Skeletal muscle tissue (tissue), 4 donors: Measurements from ENCODE around the gene HMGB2. TPM values are rescaled to one million over a fixed set of nuclear protein-coding genes. Genes with fewer than 3 reads are reported as not detected.

Experiments used
- H3K27ac ChIP-seq: one replicate; pipeline ENCODE4 v1.7.0; 2013; ENCODE audit warnings: mild to moderate bottlenecking, low read depth, low read length, inconsistent platforms
- H3K27me3 ChIP-seq, 3 donors: one replicate each; pipeline ENCODE4 v1.7.0; 2013; ENCODE audit warnings: low read length in 3 of 3; ENCODE audit not compliant: control insufficient read depth in 3 of 3, insufficient read depth in 3 of 3
- H3K36me3 ChIP-seq, 3 donors: one replicate each; pipeline ENCODE4 v1.7.0; 2013; ENCODE audit warnings: low read length in 3 of 3; ENCODE audit not compliant: control insufficient read depth in 3 of 3, insufficient read depth in 3 of 3
- H3K4me1 ChIP-seq, 3 donors: one replicate each; pipeline ENCODE4 v1.7.0; 2013; ENCODE audit warnings: low read length in 3 of 3, mild to moderate bottlenecking in 3 of 3; ENCODE audit not compliant: control insufficient read depth in 3 of 3, insufficient read depth in 3 of 3
- H3K4me3 ChIP-seq, 3 donors: one replicate each; pipeline ENCODE4 v1.7.0; 2013; ENCODE audit warnings: low read length in 3 of 3
- H3K9ac ChIP-seq, 3 donors: one replicate each; pipeline ENCODE4 v1.7.0; 2013; ENCODE audit warnings: low read length in 3 of 3, mild to moderate bottlenecking in 3 of 3, moderate library complexity in 2 of 3, low read depth in 1 of 3
- H3K9me3 ChIP-seq, 3 donors: one replicate each; pipeline ENCODE4 v1.7.0; 2013; ENCODE audit warnings: low read length in 3 of 3; ENCODE audit not compliant: control insufficient read depth in 3 of 3
- total RNA-seq: library from RNA; depleted of rRNA; stranded (reverse); fragments of >200 nt; gene quantifications from one replicate; pipeline ENCODE4 v1.2.3, GENCODE V29; 2014
- donor health status: Osteomylitis.

Gene HMGB2
- total RNA-seq, 1 donor from 2014 or later, result 39.7 TPM

DNA sequence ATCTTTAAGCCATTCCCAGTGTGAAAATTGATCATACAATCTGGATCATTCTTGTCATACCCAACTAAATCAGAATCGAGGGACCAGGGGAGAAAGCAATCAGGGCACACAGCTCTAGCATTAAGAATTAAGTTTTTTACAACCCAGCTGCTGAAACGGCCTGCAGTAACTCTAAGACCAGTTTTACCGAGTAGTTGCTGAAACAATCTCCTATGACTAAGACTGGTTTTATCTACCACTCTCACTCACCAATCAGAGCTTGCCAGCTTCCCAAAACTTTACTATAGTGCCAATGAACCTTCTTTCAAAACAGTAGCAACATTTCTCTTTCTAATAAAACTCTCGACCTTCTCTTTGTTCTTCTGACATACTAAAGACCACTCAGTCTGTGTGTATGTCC, 33.8 kb upstream of the HMGB2 start:
- H3K27ac ChIP-seq, result no peak overlapping the region
- no peak overlapping the region for H3K4me3 ChIP-seq
- H3K27me3 ChIP-seq, result no peaks in the 10 kb centered on the region
- H3K9me3 ChIP-seq, result no peaks in the 10 kb centered on the region
- no peaks in the 10 kb centered on the region for H3K36me3 ChIP-seq
- no peak overlapping the region for H3K9ac ChIP-seq
- peaks cover 0 to 8% (median 3%) of the 10 kb centered on the region in 3 donors for H3K4me1 ChIP-seq

DNA sequence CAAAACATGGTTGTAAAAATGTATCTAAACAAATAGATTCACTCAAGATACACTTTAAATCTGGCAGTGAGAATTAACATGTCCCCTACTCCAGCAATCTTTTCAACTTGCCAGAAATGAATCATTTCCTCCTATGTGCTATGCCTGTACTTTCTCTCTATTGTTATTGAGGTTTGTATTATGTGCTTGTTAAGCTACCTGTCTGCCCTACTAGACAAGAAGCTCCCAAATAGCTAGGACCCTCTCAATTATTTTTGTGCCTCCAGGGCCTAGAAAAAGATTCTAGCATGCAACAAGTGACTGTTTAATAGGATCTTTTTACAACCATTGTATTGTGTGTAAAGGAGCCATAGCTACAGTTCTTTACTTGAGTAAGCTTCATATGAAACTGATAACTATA, 33.1 kb upstream of the HMGB2 start:
- Histone ChIP-seq H3K9ac (no peak overlapping the region), H3K4me1 (peaks cover 0 to 8% (median 3%) of the 10 kb centered on the region in 3 donors), H3K4me3 (no peak overlapping the region), H3K27ac (no peak overlapping the region), H3K9me3 (no peaks in the 10 kb centered on the region), H3K36me3 (no peaks in the 10 kb centered on the region), H3K27me3 (no peaks in the 10 kb centered on the region)

DNA sequence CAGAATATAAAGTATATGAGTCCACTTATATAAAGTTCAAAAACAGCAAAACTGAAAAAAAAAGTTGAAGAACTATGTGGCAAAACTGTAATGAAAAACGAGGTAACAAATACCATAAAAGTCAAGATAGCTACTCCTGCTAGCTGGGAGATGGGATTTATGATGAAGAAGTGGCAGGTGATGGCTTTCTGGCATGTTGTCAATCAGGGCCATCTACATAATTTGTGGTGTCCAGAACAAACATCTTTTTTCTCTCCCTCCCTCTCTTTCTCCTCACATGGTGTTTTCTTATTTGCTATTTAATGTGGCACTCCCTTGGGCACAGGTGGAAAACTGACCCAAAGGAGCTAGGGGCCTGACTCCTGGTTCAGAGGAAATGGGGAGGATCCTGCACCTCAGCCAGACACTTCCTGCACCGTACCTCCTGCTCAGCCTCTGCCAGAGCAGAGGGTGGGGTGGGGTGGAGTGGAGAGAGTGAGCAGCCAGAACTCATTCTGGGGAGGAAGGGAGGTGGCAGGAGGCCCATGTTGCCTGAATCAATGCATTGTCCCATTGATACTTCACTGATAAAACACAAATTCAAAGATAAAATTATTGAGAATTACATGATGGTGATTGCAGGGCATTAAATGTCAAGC, 31.3 kb upstream of the HMGB2 start:
- Histone ChIP-seq H3K27me3 (no peaks in the 10 kb centered on the region), H3K4me3 (no peak overlapping the region), H3K27ac (no peak overlapping the region), H3K36me3 (no peaks in the 10 kb centered on the region), H3K9ac (no peak overlapping the region), H3K4me1 (no peaks in the 10 kb centered on the region), H3K9me3 (no peaks in the 10 kb centered on the region)

DNA sequence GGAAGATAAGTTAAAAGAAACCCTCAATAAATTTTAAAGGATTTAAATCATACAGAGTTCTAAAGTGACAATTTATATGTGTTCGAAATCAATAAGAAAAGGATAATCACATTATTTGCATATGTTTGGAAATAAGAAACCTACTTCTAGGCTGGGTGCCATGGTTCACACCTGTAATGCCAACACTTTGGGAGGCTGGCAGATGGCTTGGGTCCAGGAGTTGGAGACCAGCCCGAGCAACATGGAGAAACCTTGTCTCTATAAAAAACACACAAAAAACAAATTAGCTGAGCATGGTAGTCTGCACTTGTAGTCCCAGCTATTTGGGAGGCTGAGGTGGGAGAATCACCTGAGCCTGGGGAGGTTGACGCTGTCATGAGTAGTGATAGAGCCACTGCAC, 28.5 kb upstream of the HMGB2 start:
- H3K36me3 ChIP-seq, result no peaks in the 10 kb centered on the region
- no peak overlapping the region for H3K27ac ChIP-seq

DNA sequence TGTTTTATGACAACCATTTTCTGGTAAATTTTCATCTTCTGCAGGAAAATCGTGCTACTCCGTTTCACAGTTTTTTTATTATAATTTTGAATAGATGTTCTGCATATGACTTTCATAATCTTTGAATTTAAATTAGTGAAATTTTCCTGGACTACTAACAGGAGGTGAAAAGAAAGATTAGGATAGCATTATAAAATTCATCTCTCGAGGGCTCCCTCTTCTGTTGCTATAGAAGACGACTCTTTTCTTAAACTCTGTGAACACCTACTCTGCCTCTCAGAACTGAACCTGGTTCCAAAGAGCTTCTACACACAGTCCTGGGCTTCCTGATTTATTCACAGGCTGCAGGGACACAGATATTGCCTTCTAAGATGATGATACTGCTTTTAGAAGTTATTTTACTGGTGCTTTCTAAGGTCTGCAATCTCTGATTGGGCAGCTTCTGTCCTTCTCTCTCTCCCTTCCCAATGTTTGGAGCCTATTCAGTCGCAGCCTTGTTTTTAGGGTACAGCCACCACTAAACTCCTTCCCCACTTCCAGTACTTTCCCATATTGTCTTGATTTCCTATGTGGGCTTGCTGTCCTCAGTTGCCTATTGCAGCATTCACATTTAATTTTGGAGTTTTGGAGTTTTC, 26.5 kb upstream of the HMGB2 start:
- Histone ChIP-seq H3K4me1 (no peaks in the 10 kb centered on the region), H3K27ac (no peak overlapping the region)

More for the DNA sequence above, 28.5 kb upstream of the HMGB2 start:
- Histone ChIP-seq H3K27me3 (no peaks in the 10 kb centered on the region), H3K4me3 (no peak overlapping the region), H3K4me1 (no peaks in the 10 kb centered on the region), H3K9ac (no peak overlapping the region), H3K9me3 (no peaks in the 10 kb centered on the region)

DNA sequence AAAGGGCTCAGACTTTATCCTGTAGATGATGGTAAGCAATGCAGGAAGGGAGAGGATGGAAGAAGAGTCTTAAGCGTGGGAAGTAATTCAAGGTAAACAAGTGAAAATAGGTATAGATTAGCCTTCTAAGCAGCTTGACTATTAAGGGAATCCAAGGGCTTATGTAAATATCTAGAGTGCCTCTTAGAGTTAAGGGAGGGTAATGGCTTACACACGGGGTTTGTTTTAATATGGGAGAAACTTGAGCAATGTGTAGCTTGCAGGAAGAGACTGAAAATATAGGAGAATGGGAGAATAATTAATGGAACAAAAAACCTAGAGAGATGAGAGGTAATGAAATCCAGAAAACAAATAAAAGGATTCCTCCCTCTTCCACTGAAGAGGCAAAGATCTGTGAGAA, 23.8 kb upstream of the HMGB2 start:
- Histone ChIP-seq H3K27me3 (no peaks in the 10 kb centered on the region), H3K36me3 (no peaks in the 10 kb centered on the region), H3K9me3 (no peaks in the 10 kb centered on the region), H3K9ac (no peak overlapping the region), H3K27ac (no peak overlapping the region), H3K4me1 (no peaks in the 10 kb centered on the region), H3K4me3 (no peak overlapping the region)

More for the DNA sequence above, 26.5 kb upstream of the HMGB2 start:
- Histone ChIP-seq H3K4me3 (no peak overlapping the region), H3K9ac (no peak overlapping the region), H3K36me3 (no peaks in the 10 kb centered on the region), H3K9me3 (no peaks in the 10 kb centered on the region), H3K27me3 (no peaks in the 10 kb centered on the region)

DNA sequence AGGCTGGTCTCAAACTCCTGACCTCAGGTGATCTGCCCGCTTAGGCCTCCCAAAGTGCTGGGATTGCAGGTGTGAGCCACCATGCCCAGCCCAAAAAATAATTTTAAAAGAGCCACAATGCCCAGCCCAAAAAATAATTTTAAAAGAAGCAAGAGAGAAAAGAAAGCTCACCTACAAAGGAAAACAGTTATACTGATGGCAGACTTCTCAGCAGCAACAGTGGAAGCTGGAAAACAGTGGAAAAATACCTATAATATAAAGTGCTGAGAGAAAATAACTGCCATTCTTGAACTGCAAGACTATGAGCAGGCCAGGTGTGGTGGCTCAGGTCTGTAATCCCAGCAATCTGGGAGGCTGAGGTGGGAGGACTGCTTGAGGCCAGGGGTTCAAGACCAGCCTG, 13.3 kb upstream of the HMGB2 start:
- H3K27ac ChIP-seq, result no peak overlapping the region
- no peaks in the 10 kb centered on the region for H3K27me3 ChIP-seq
- H3K4me3 ChIP-seq, result no peak overlapping the region
- H3K4me1 ChIP-seq, result no peaks in the 10 kb centered on the region
- H3K9ac ChIP-seq, result no peak overlapping the region
- H3K36me3 ChIP-seq, result no peaks in the 10 kb centered on the region
- no peaks in the 10 kb centered on the region for H3K9me3 ChIP-seq

DNA sequence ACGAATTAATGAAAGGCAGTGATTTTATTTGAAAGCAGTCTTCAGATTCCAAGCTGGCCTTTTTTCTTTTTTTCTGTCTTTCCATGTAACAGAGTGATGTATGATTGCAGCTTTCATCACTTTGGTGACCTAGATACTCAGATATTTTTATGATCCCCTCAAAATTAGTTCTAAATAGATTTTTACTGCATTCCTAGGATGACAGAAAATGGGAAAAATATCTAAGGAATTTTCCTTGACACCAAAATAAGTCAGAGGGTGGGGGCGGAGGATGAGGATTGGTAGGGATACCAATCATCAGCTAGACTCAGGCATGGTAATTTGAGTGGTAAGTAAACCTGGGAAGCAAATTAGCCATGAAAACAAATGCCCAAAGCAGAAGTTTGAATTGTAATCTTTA, 11.9 kb upstream of the HMGB2 start:
- Histone ChIP-seq H3K9ac (no peak overlapping the region), H3K4me3 (no peak overlapping the region), H3K4me1 (no peaks in the 10 kb centered on the region), H3K9me3 (no peaks in the 10 kb centered on the region), H3K27me3 (no peaks in the 10 kb centered on the region), H3K36me3 (no peaks in the 10 kb centered on the region), H3K27ac (no peak overlapping the region)

DNA sequence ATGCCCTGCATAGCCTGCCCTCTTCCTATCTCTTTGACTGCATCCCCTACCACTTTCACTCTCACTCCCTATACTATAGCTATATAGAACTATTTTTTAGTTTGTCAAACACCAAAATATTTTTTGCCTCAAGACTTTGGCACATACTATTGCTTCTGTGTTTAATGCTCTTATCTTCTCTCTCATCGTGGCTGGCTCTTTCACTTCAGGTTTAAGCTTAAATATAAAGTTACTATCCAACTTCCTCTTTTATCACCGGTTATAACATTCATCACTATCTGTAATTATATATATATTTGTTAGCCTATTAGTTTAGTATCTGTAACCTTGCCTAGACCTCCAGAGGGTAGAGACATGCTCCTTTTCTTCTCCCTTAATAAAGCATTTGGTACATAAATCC, 11.5 kb upstream of the HMGB2 start:
- no peak overlapping the region for H3K9ac ChIP-seq
- H3K9me3 ChIP-seq, result no peaks in the 10 kb centered on the region

DNA sequence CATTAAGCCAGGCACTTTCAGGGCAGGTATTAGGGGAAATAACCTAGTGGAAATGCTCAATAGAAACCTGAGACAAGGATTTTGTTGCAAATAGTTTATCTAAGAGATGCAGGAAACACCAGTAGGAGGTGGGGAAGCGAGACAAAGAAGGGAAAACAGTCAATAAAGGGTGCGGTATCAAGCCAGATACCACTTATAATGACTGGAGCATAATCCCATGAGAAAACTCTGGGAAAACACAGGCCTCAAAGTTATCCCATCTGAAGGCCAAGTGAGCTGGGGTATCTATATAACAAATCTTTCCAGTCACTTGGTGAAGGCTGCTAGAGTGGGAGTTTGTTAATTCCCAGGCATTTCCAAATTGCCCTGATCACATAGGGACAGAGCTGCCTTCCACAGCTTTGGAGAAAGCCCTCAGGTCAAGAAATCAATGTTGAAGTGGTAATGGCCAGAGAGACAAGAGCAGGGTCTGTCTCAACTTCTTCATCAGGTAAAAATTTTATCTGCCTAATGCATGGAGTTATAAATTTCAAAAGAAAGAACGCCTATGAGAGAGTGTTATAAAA, 9.8 kb upstream of the HMGB2 start:
- Histone ChIP-seq H3K27ac (no peak overlapping the region), H3K9ac (no peak overlapping the region), H3K27me3 (no peaks in the 10 kb centered on the region), H3K4me3 (no peak overlapping the region), H3K9me3 (no peaks in the 10 kb centered on the region), H3K4me1 (no peaks in the 10 kb centered on the region), H3K36me3 (no peaks in the 10 kb centered on the region)

More for the DNA sequence above, 11.5 kb upstream of the HMGB2 start:
- H3K4me3 ChIP-seq, result no peak overlapping the region
- H3K27me3 ChIP-seq, result no peaks in the 10 kb centered on the region
- no peak overlapping the region for H3K27ac ChIP-seq
- no peaks in the 10 kb centered on the region for H3K4me1 ChIP-seq
- no peaks in the 10 kb centered on the region for H3K36me3 ChIP-seq
